AG09309 (cell line): ENCODE results near the gene CAPN6.

Experiments
- DNase-seq: peaks from one replicate; pipeline ENCODE4 v3.0.0-alpha.2; 2010; ENCODE audit warnings: low read depth
- H3K4me3 ChIP-seq: 2 replicates; pipeline ENCODE4 v1.5.1; 2011; ENCODE audit warnings: mild to moderate bottlenecking, low read depth, low read length, moderate library complexity; ENCODE audit not compliant: control insufficient read depth
- TF ChIP-seq, protein P1 (sequence below): IDR thresholded peaks from 2 replicates; pipeline ENCODE4 v1.5.1; 2011; ENCODE audit warnings: mild to moderate bottlenecking, low read depth, low read length, inconsistent platforms; ENCODE audit not compliant: insufficient read depth, control insufficient read depth; ENCODE audit errors: missing control alignments

Gene CAPN6

DNA sequence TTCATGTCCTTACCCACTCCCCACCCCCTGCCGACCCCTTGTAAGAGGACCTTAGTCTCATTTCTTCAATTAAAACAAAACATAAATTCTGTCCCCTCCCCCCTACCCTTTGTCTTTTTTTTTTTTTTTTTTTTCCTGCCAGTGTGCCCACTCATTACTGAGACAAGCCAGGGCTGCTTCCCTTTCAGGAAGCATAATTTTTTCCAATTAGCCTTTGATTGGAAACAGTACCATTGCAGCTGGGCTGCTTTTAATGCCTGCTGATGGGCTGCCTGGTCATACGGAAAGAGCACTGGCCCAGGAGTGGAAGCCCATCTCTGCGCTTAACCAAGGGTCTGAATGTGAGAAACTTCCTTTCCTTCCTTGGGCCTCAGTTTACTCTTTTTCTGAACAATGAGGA, 18.6 kb upstream of the CAPN6 start:
- TF ChIP-seq, protein P1, sequence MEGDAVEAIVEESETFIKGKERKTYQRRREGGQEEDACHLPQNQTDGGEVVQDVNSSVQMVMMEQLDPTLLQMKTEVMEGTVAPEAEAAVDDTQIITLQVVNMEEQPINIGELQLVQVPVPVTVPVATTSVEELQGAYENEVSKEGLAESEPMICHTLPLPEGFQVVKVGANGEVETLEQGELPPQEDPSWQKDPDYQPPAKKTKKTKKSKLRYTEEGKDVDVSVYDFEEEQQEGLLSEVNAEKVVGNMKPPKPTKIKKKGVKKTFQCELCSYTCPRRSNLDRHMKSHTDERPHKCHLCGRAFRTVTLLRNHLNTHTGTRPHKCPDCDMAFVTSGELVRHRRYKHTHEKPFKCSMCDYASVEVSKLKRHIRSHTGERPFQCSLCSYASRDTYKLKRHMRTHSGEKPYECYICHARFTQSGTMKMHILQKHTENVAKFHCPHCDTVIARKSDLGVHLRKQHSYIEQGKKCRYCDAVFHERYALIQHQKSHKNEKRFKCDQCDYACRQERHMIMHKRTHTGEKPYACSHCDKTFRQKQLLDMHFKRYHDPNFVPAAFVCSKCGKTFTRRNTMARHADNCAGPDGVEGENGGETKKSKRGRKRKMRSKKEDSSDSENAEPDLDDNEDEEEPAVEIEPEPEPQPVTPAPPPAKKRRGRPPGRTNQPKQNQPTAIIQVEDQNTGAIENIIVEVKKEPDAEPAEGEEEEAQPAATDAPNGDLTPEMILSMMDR: no peak
- no peak for DNase-seq
- H3K4me3 ChIP-seq: no peak overlapping the region

DNA sequence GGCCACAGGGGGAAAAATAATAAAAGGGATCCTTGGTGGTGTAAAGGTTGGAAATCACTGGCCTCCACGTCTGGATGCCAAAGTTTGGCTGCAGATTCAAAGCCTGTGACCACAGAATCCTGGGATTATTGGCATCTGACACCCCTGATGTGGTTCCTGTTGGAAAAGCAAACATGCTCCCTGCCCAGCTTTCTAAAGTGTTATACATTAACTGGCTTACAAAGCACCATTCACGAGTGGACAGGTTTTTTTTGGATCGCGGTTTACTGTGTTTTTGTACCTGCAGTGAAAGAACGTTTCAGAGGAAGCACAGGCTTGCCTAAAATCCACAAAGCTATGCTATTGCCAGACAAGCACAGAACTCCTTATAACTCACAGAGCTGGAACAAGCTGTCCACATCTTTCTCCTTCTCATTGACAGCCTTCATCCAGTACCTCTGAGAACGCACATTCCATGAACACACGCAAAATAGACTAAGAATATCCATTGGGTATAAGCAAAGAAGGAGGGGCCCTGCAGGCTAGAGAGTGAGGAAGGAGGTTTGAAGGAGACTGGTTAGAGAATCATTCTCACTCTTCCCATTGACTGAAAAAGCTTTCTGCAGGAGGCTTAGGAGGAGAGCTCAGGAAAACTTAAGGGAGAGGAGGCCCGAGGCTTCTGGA, 14.5 kb upstream of the CAPN6 start:
- no peak for DNase-seq
- TF ChIP-seq, protein P1: no peak
- H3K4me3 ChIP-seq: no peak overlapping the region

DNA sequence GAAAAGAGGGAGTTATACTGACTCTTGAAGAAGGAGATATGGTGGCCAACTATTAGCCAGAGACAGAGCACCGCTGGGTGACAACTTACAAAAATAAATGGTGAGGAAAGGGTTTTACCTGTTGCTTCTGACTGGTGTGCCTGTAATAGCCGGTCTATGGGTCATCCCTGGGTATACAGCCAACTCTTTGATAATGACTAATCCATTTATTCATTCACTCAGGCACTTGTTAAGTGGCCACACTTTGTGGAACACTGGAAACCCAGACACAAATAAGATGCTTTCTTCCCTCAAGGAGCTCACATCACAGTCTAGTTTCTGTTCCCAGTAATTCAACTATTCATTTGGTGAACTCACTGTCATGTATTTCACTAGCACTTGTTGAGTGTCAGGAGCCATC, 13.2 kb upstream of the CAPN6 start:
- no peak for DNase-seq
- TF ChIP-seq, protein P1: no peak
- H3K4me3 ChIP-seq: no peak overlapping the region

DNA sequence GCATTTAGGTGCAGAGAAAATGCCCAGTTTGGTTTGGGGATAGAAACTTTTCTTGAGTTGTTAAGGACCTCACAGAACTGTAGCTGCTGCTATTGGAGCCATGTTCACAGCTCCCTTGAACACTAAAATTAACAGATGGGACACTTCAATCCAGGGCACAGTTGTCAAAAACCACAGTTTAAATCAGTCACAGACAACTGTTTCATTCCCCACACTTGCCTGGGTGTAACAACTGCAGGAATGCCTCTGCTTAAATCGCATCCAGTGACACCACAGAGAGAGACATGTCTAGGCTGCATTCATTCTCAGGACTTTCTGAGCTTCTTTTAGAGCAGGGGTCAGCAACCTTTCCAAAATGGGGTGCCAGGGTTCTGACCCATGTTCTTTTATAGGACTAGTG, 12.7 kb upstream of the CAPN6 start:
- no peak overlapping the region for H3K4me3 ChIP-seq
- TF ChIP-seq, protein P1: no peak
- DNase-seq: no peak

DNA sequence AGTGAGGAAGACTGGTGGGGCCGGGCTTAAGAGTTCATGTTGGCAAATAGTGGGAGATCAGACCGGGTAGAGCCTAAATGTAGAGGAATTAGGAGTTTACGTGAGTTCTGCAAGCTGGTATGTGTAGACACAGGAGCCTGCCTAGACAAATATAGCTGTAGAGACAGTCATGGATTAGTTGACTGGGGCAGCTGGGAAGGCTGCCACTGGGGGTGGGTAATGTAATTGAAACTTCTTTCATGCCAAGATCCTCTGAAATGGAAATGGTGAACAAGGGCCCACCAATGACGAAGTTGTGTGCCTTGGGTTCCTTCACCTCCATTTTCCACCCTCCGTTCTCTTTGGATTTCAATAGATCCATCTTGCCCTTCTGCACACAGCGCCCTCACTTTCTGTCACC, 11.9 kb upstream of the CAPN6 start:
- DNase-seq: no peak
- TF ChIP-seq, protein P1: no peak
- no peak overlapping the region for H3K4me3 ChIP-seq

DNA sequence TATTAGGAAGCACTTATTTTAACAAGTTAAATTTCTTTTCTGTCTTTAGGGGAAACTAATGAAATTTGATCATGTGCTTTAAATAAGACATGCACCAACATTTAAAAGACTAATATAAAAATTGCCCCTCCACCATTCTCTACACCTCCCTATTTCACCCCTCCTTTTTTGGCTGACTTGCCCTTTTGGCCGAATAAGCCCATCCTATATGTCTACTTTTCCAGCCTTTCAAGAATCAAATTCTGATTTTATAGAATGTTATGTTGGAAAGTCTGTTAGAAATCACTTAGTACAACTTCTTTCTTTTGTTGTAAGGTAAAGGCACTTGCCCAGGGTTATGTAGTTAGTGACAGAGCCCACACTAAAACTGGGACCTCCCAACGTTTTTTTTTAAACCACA, 1.8 kb downstream of the CAPN6 start:
- TF ChIP-seq, protein P1: no peak
- H3K4me3 ChIP-seq: no peak overlapping the region
- no peak for DNase-seq
